H1 (cell line): ENCODE data around the gene MEIS2. TPM values are rescaled to one million over a fixed set of nuclear protein-coding genes. Genes with fewer than 3 reads are reported as not detected.

Experiments used
- polyA plus RNA-seq, 7 experiments: library from polyadenylated mRNA; depleted of rRNA in 3 of 7; stranded (reverse) in 5 of 7; unstranded in 2 of 7; fragments of >200 nt in 5 of 7; fragments of 200-250 nt in 2 of 7; gene quantifications; 1 replicate in 5 of 7; 2 replicates in 1 of 7; 4 replicates in 1 of 7; pipeline versions ENCODE4 v1.2.1 to v1.2.3, GENCODE V29; 2011 to 2013; ENCODE audit warnings: missing spikeins in 2 of 7, mixed read lengths in 2 of 7
- total RNA-seq: library from RNA; stranded (reverse); fragmentation: NEBNext Ultra II Directional; extraction: Animal tissue kit (Norgen Biotek cat#: 25700); gene quantifications from 2 replicates; pipeline ENCODE4 v1.2.1, GENCODE V29; 2021
- TF ChIP-seq, protein P1 (sequence below): IDR thresholded peaks from 2 replicates; pipeline ENCODE4 v1.6.1; 2011; ENCODE audit warnings: low read length, improper control_type of control experiment

The MEIS2 gene
- total and polyA plus RNA-seq, 2 of the 8 experiments (the other 6 are each of a cell fraction or from before 2014, with no cell fraction given) = 0.22 to 1.2 TPM

DNA sequence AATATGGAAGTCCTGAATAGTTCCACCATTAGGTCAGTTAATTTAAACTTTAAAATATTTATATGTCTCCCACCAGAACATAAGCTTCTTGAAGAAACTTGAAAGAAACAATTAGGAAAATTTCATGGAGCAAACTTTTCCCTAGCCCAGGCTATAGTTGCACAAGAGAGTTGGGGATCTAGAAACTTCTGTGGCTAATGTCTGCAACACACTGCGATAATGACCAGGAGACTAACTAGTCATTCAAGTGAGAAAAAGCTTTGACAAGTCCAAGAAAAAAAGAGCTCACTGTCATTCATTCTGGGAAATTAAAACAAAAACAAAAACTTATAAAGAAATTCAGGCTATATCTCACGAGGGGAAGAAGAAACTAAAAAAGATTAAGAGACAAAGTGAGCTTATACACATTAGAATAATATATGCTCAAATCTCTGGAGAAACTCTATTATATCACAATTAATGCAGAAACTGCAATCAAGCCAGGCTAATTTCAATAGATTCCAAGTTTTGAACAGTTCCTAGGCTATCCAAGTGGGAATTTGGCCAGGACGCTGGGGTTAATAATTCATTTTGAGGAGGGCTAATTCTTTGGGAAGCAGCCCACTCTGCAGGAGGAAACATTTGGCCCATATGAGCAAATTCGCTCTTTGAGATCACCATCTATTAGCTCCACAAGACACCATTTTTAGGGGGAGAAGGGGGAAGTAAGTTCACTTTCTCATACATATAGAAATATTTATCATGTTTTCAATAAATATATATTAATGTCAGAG lies 134.6 kb downstream of the MEIS2 start (continued):
- TF ChIP-seq, protein P1, sequence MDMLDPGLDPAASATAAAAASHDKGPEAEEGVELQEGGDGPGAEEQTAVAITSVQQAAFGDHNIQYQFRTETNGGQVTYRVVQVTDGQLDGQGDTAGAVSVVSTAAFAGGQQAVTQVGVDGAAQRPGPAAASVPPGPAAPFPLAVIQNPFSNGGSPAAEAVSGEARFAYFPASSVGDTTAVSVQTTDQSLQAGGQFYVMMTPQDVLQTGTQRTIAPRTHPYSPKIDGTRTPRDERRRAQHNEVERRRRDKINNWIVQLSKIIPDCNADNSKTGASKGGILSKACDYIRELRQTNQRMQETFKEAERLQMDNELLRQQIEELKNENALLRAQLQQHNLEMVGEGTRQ = no peak
